GM12801 (cell line): ENCODE measurements around the gene SEC11A.

Source experiments
- CTCF ChIP-seq: IDR thresholded peaks from one replicate; pipeline ENCODE4 v1.5.1; 2011; ENCODE audit warnings: control low read depth; ENCODE audit not compliant: insufficient read length; ENCODE audit errors: extremely low read depth

SEC11A gene

GRCh38 chr15:84714372-84714771 is 1.6 kb downstream of the SEC11A start:
- no peak for TF ChIP-seq CTCF

GRCh38 chr15:84703808-84704207 is 12.1 kb downstream of the SEC11A start:
- TF ChIP-seq CTCF: no peak

- no peak for TF ChIP-seq CTCF
These were observed 12.9 kb downstream of the SEC11A start for GRCh38 chr15:84702961-84703482.

GRCh38 chr15:84699538-84700191 is 16.3 kb downstream of the SEC11A start:
- no peak for TF ChIP-seq CTCF

- TF ChIP-seq CTCF: no peak
These were observed 18.5 kb downstream of the SEC11A start for GRCh38 chr15:84697236-84697990.

GRCh38 chr15:84696757-84697156 is 19.2 kb downstream of the SEC11A start:
- TF ChIP-seq CTCF: no peak

- TF ChIP-seq CTCF: no peak
These were observed 25.6 kb downstream of the SEC11A start for GRCh38 chr15:84690342-84690741.
